Mammary epithelial cell (primary cell): ENCODE results near the gene PIP4K2A.

Experiments
- CTCF ChIP-seq, 2 donors: IDR thresholded peaks in 1 of 2; conservative IDR thresholded peaks in 1 of 2; 2 replicates each; pipeline ENCODE4 v1.5.1; 2011 to 2012; ENCODE audit warnings: inconsistent platforms in 2 of 2, low read length in 2 of 2, mild to moderate bottlenecking in 2 of 2, control low read depth in 1 of 2, low read depth in 1 of 2; ENCODE audit not compliant: insufficient read depth in 1 of 2; ENCODE audit errors: extremely low read depth in 1 of 2
- EZH2 ChIP-seq: IDR thresholded peaks from 2 replicates; pipeline ENCODE4 v1.6.1; 2012; ENCODE audit warnings: low read length, inconsistent platforms, borderline replicate concordance

GRCh38 chr10:22536620-22537019 lies 177.8 kb downstream of the PIP4K2A start:
- TF ChIP-seq CTCF (conservative IDR thresholded peaks at IDR 0.05 in 1 of 2, IDR thresholded peaks at IDR 0.05 in 1 of 2; ENCODE audit: extremely low read depth in 1 of 2, insufficient read depth in 1 of 2, low read depth in 1 of 2, low read length in 2 of 2) (no peak), EZH2 (no peak)
